CD4-positive, alpha-beta memory T cell (primary cell): ENCODE results near the gene LPO. TPM values are rescaled to one million over a fixed set of nuclear protein-coding genes. Genes with fewer than 3 reads are reported as not detected.

Experiments
- CTCF ChIA-PET: fragments of 350-600 bp; sonication (Branson Sonifier 250); formaldehyde crosslinking; loops from one replicate; lab custom pipeline; 2021; ENCODE audit warnings: inconsistent platforms; ENCODE audit not compliant: partially characterized antibody; lab: Charles Lee
- POLR2A ChIA-PET: fragments of 350-600 bp; sonication (Branson Sonifier 250); formaldehyde crosslinking; loops from one replicate; lab custom pipeline; 2021; ENCODE audit not compliant: partially characterized antibody; lab: Charles Lee
- DNase-seq, 5 donors: peaks; one replicate each; pipeline versions ENCODE4 v3.0.0 to v3.0.0-alpha.2; 2020 to 2022; ENCODE audit warnings: mixed read lengths in 1 of 5
- H3K27ac ChIP-seq: one replicate; pipeline ENCODE4 v1.7.0; 2013; ENCODE audit warnings: low read depth, low read length
- H3K27me3 ChIP-seq: 2 replicates; pipeline ENCODE4 v1.7.0; 2013; ENCODE audit warnings: mild to moderate bottlenecking, low read length, moderate library complexity; ENCODE audit not compliant: insufficient read depth
- H3K36me3 ChIP-seq: 2 replicates; pipeline ENCODE4 v1.7.0; 2013; ENCODE audit warnings: mild to moderate bottlenecking, low read length, moderate library complexity; ENCODE audit not compliant: insufficient read depth
- H3K4me1 ChIP-seq: 2 replicates; pipeline ENCODE4 v1.7.0; 2013; ENCODE audit warnings: mild to moderate bottlenecking, low read length, moderate library complexity; ENCODE audit not compliant: insufficient read depth
- H3K4me3 ChIP-seq, 2 donors: one replicate each; pipeline ENCODE4 v1.7.0; 2013; ENCODE audit warnings: low read length in 2 of 2, mild to moderate bottlenecking in 1 of 2
- H3K9me3 ChIP-seq, 2 donors: one replicate each; pipeline ENCODE4 v1.7.0; 2013; ENCODE audit warnings: low read length in 2 of 2, control low read depth in 1 of 2; ENCODE audit not compliant: control insufficient read depth in 1 of 2
- H3K27ac Mint-ChIP-seq, 7 donors: one replicate each; pipeline ENCODE4 v1.8.0; 2020 to 2021; ENCODE audit warnings: mixed read lengths in 7 of 7, mild to moderate bottlenecking in 6 of 7, inconsistent platforms in 3 of 7, moderate library complexity in 3 of 7
- H3K27me3 Mint-ChIP-seq, 2 donors: one replicate each; pipeline ENCODE4 v1.8.0; 2020 to 2021; ENCODE audit warnings: mixed read lengths in 2 of 2
- H3K36me3 Mint-ChIP-seq, 2 donors: one replicate each; pipeline ENCODE4 v1.8.0; 2020 to 2021; ENCODE audit warnings: mixed read lengths in 2 of 2, inconsistent platforms in 1 of 2, mild to moderate bottlenecking in 1 of 2
- H3K4me1 Mint-ChIP-seq, 4 donors: one replicate each; pipeline ENCODE4 v1.8.0; 2020 to 2021; ENCODE audit warnings: mixed read lengths in 4 of 4, mild to moderate bottlenecking in 1 of 4
- H3K4me3 Mint-ChIP-seq, 8 donors: one replicate each; pipeline ENCODE4 v1.8.0; 2020 to 2021; ENCODE audit warnings: mixed read lengths in 8 of 8, mild to moderate bottlenecking in 7 of 8, moderate library complexity in 6 of 8, inconsistent platforms in 3 of 8
- H3K9me3 Mint-ChIP-seq, 8 donors: one replicate each; pipeline ENCODE4 v1.8.0; 2020 to 2021; ENCODE audit warnings: mixed read lengths in 8 of 8, mild to moderate bottlenecking in 5 of 8, inconsistent platforms in 3 of 8, moderate library complexity in 1 of 8
- intact Hi-C: fragments of 100-400 bp; cut with micrococcal nuclease; formaldehyde crosslinking; loops from one replicate; pipeline ENCODE4 v1.15.1; 2023
- polyA plus RNA-seq, 2 donors: library from polyadenylated mRNA; unstranded; fragments of 300-500 nt; fragmentation: Illumina TruSeq; gene quantifications; one replicate each; pipeline ENCODE4 v1.2.3, GENCODE V29; 2021
- total RNA-seq, 2 experiments: library from RNA; stranded (reverse); gene quantifications; one replicate each; pipeline ENCODE4 v1.2.3, GENCODE V29; 2021

The LPO gene
- total and polyA plus RNA-seq, 4 experiments from 2014 or later = not detected

- POLR2A ChIA-PET = no interaction called here
Measured at GRCh38 chr17:58271216-58271931, 33.0 kb downstream of the LPO start.

GRCh38 chr17:58272367-58273280, 34.2 kb downstream of the LPO start:
- no peak overlapping the region for H3K27ac Mint-ChIP-seq
- H3K27ac ChIP-seq = no peak overlapping the region
- CTCF ChIA-PET = no interaction called here

More at GRCh38 chr17:58271216-58271931, 33.0 kb downstream of the LPO start:
- Mint-ChIP-seq H3K36me3 (no peaks in the 10 kb centered on the region), H3K27ac (no peak overlapping the region), H3K27me3 (peaks cover 4 to 9% of the 10 kb centered on the region in 2 donors), H3K4me3 (no peak overlapping the region), H3K4me1 (peaks cover 0 to 1% (median 0%) of the 10 kb centered on the region in 4 donors), H3K9me3 (no peaks in the 10 kb centered on the region)
- Histone ChIP-seq H3K4me1 (no peaks in the 10 kb centered on the region), H3K27me3 (no peaks in the 10 kb centered on the region), H3K4me3 (no peak overlapping the region), H3K27ac (no peak overlapping the region), H3K9me3 (no peaks in the 10 kb centered on the region), H3K36me3 (no peaks in the 10 kb centered on the region)
- CTCF ChIA-PET = interaction anchor here (0.6 kb wide), 1 partner anchor 168 kb away, joined by 3 read pairs; no protein-coding TSS in a partner anchor
- no peak for DNase-seq
- intact Hi-C loops = no loop called here

GRCh38 chr17:58273453-58274104, 35.2 kb downstream of the LPO start:
- Mint-ChIP-seq H3K27me3 (peaks cover 2 to 3% of the 10 kb centered on the region in 2 donors), H3K4me1 (peaks cover 0 to 1% (median 0%) of the 10 kb centered on the region in 4 donors), H3K27ac (no peak overlapping the region), H3K4me3 (no peak overlapping the region), H3K9me3 (no peaks in the 10 kb centered on the region), H3K36me3 (no peaks in the 10 kb centered on the region)
- Histone ChIP-seq H3K27me3 (no peaks in the 10 kb centered on the region), H3K4me1 (no peaks in the 10 kb centered on the region), H3K9me3 (no peaks in the 10 kb centered on the region), H3K27ac (no peak overlapping the region), H3K36me3 (no peaks in the 10 kb centered on the region), H3K4me3 (no peak overlapping the region)
- intact Hi-C loops = no loop called here
- ChIA-PET CTCF (no interaction called here), POLR2A (no interaction called here)
- no peak for DNase-seq

More at GRCh38 chr17:58272367-58273280, 34.2 kb downstream of the LPO start:
- Histone ChIP-seq H3K4me3 (no peak overlapping the region), H3K27me3 (no peaks in the 10 kb centered on the region), H3K9me3 (no peaks in the 10 kb centered on the region), H3K4me1 (no peaks in the 10 kb centered on the region), H3K36me3 (no peaks in the 10 kb centered on the region)
- POLR2A ChIA-PET = no interaction called here
- intact Hi-C loops = no loop called here
- no peak overlapping the region for H3K4me3 Mint-ChIP-seq
- H3K9me3 Mint-ChIP-seq = no peaks in the 10 kb centered on the region
- H3K4me1 Mint-ChIP-seq = peaks cover 0 to 1% (median 0%) of the 10 kb centered on the region in 4 donors
- no peaks in the 10 kb centered on the region for H3K36me3 Mint-ChIP-seq
- no peak for DNase-seq
- peaks cover 3 to 6% of the 10 kb centered on the region in 2 donors for H3K27me3 Mint-ChIP-seq

- CTCF ChIA-PET = interaction anchor here (0.9 to 1.4 kb wide), 3 partner anchors 26 to 142 kb away, joined by 3 read pairs; partner anchors contain the start of gene RNF43
- Histone ChIP-seq H3K9me3 (no peaks in the 10 kb centered on the region), H3K27ac (no peak overlapping the region), H3K36me3 (no peaks in the 10 kb centered on the region), H3K27me3 (no peaks in the 10 kb centered on the region), H3K4me3 (no peak overlapping the region), H3K4me1 (no peaks in the 10 kb centered on the region)
- no peak for DNase-seq
- Mint-ChIP-seq H3K9me3 (no peaks in the 10 kb centered on the region), H3K27ac (no peak overlapping the region), H3K4me1 (peaks cover 0 to 4% (median 3%) of the 10 kb centered on the region in 4 donors), H3K4me3 (no peak overlapping the region), H3K27me3 (peaks cover 5 to 11% of the 10 kb centered on the region in 2 donors), H3K36me3 (no peaks in the 10 kb centered on the region)
- POLR2A ChIA-PET = no interaction called here
- intact Hi-C loops = no loop called here
Measured at GRCh38 chr17:58275417-58275816, 37.0 kb downstream of the LPO start.

GRCh38 chr17:58276423-58276822, 38.0 kb downstream of the LPO start:
- H3K4me1 Mint-ChIP-seq = peaks cover 0 to 4% (median 3%) of the 10 kb centered on the region in 4 donors
- H3K27ac Mint-ChIP-seq = no peak overlapping the region
- H3K4me1 ChIP-seq = no peaks in the 10 kb centered on the region
- no peak overlapping the region for H3K27ac ChIP-seq
- no peaks in the 10 kb centered on the region for H3K36me3 ChIP-seq
- no peaks in the 10 kb centered on the region for H3K9me3 Mint-ChIP-seq
- POLR2A ChIA-PET = no interaction called here
- no peaks in the 10 kb centered on the region for H3K27me3 ChIP-seq
- peaks cover 5 to 11% of the 10 kb centered on the region in 2 donors for H3K27me3 Mint-ChIP-seq
- no peak overlapping the region for H3K4me3 Mint-ChIP-seq
- H3K9me3 ChIP-seq = no peaks in the 10 kb centered on the region
- CTCF ChIA-PET = interaction anchor here (1.2 to 1.4 kb wide), 2 partner anchors 29 to 141 kb away, joined by 3 read pairs; partner anchors contain the start of gene RNF43
- intact Hi-C loops = no loop called here
- H3K4me3 ChIP-seq = no peak overlapping the region
- H3K36me3 Mint-ChIP-seq = no peaks in the 10 kb centered on the region
- DNase-seq = no peak

- no peaks in the 10 kb centered on the region for H3K27me3 ChIP-seq
- Mint-ChIP-seq H3K4me1 (peaks cover 0 to 4% (median 3%) of the 10 kb centered on the region in 4 donors), H3K27me3 (peaks cover 5 to 15% of the 10 kb centered on the region in 2 donors), H3K9me3 (no peaks in the 10 kb centered on the region), H3K36me3 (no peaks in the 10 kb centered on the region), H3K4me3 (no peak overlapping the region), H3K27ac (peak overlapping the region in 1 of 7 donors; percentile 48)
- H3K4me3 ChIP-seq = no peak overlapping the region
- POLR2A ChIA-PET = no interaction called here
- H3K36me3 ChIP-seq = no peaks in the 10 kb centered on the region
- no peaks in the 10 kb centered on the region for H3K9me3 ChIP-seq
- DNase-seq = peak in 4 of 5 donors; percentile 10 to 15 (median 12)
- CTCF ChIA-PET = interaction anchor here (1.0 kb wide), 1 partner anchor 9 kb away, joined by 3 read pairs; no protein-coding TSS in a partner anchor
- intact Hi-C loops = loop anchor here (1.0 kb wide), 1 partner anchor 140 kb away; the partner anchor contains the start of gene RNF43
- H3K27ac ChIP-seq = no peak overlapping the region
- H3K4me1 ChIP-seq = no peaks in the 10 kb centered on the region
Measured at GRCh38 chr17:58277107-58277801, 38.9 kb downstream of the LPO start.
